HepG2 (cell line): ENCODE results near the gene TFCP2L1. TPM values are rescaled to one million over a fixed set of nuclear protein-coding genes. Genes with fewer than 3 reads are reported as not detected.

Experiments used
- ATAC-seq: fragments of 200-7000 bp; cut with Tn5 transposase; 3 replicates; pipeline ENCODE4 v1.9.1; 2020; ENCODE audit warnings: mild to moderate bottlenecking, moderate library complexity
- BruUV-seq: library from RNA; stranded (reverse); fragments of 400-500 nt; replicated peaks from 2 replicates; lab custom pipeline; 2021; lab: Mats Ljungman, UMichigan
- CTCF ChIA-PET: fragments of 300-600 bp; formaldehyde crosslinking; extraction: SDS; loops from one replicate; lab custom pipeline; 2021; ENCODE audit warnings: low total read pairs, inconsistent platforms, low intra/inter-chr PET ratio; lab: Yijun Ruan, JAX
- POLR2A ChIA-PET: fragments of 350-600 bp; sonication (Branson Sonifier 250); formaldehyde crosslinking; loops from one replicate; lab custom pipeline; 2020; ENCODE audit warnings: antibody characterized with exemption, inconsistent platforms; lab: Yijun Ruan, JAX
- DNase-seq: peaks from one replicate; pipeline ENCODE4 v3.0.0-alpha.2; 2015; ENCODE audit warnings: low spot score
- FAIRE-seq: peaks from 3 replicates; lab custom pipeline; 2011; peaks lifted over from hg19 to GRCh38; lab: Jason Lieb, UNC
- H2AFZ ChIP-seq: one replicate; pipeline ENCODE4 v1.6.1; 2011; ENCODE audit warnings: low read length, inconsistent platforms
- H3K27ac ChIP-seq: fragments of 300-600 bp; 3 replicates; pipeline ENCODE4 v1.8.0; 2011; ENCODE audit warnings: mixed run types, mild to moderate bottlenecking, mixed read lengths, low read length, inconsistent platforms; ENCODE audit not compliant: insufficient read depth; ENCODE audit errors: extremely low read length
- H3K27me3 ChIP-seq, 2 experiments: fragments of 200-600 bp in 1 of 2; 2 replicates in 1 of 2; 3 replicates in 1 of 2; pipeline versions ENCODE4 v1.6.0 to v1.8.0; 2011; ENCODE audit warnings: low read length in 2 of 2, mild to moderate bottlenecking in 2 of 2, moderate library complexity in 2 of 2, inconsistent platforms in 1 of 2; ENCODE audit not compliant: insufficient read depth in 2 of 2, control insufficient read depth in 1 of 2
- H3K36me3 ChIP-seq, 2 experiments: fragments of 200-600 bp in 1 of 2; replicated peaks in 1 of 2; 2 replicates in 1 of 2; 3 replicates in 1 of 2; pipeline versions ENCODE4 v1.5.1 to v1.8.0; 2011; ENCODE audit warnings: low read length in 2 of 2, inconsistent platforms in 1 of 2; ENCODE audit not compliant: insufficient read depth in 2 of 2, control insufficient read depth in 1 of 2
- H3K4me1 ChIP-seq: 2 replicates; pipeline ENCODE4 v1.5.1; 2012; ENCODE audit warnings: low read length, inconsistent platforms; ENCODE audit not compliant: insufficient read depth
- H3K4me2 ChIP-seq: 2 replicates; pipeline ENCODE4 v1.6.0; 2011; ENCODE audit warnings: low read depth, low read length, inconsistent platforms
- H3K4me3 ChIP-seq, 3 experiments: fragments of 200-600 bp in 1 of 3; sonication (generic), shearing (Covaris generic) in 1 of 3; replicated peaks in 1 of 3; 2 replicates each; pipeline ENCODE4 v1.5.1; 2011 to 2016; ENCODE audit warnings: low read length in 3 of 3, inconsistent platforms in 2 of 3, low read depth in 2 of 3, mild to moderate bottlenecking in 2 of 3, control low read depth in 1 of 3, mixed read lengths in 1 of 3; ENCODE audit not compliant: insufficient read depth in 1 of 3
- H3K79me2 ChIP-seq: one replicate; pipeline ENCODE4 v1.6.1; 2011; ENCODE audit warnings: low read length, inconsistent platforms; ENCODE audit not compliant: insufficient read depth
- H3K9ac ChIP-seq: 2 replicates; pipeline ENCODE4 v1.6.0; 2011; ENCODE audit warnings: mild to moderate bottlenecking, low read depth, low read length, inconsistent platforms; ENCODE audit not compliant: insufficient read depth
- H3K9me3 ChIP-seq: 2 replicates; pipeline ENCODE4 v1.5.1; 2012; ENCODE audit warnings: mild to moderate bottlenecking, low read length
- H4K20me1 ChIP-seq: 2 replicates; pipeline ENCODE4 v1.6.0; 2011; ENCODE audit warnings: inconsistent platforms, mild to moderate bottlenecking, low read length, moderate library complexity; ENCODE audit not compliant: insufficient read depth
- CC2D1A ChIP-seq: sonication (generic); formaldehyde crosslinking; IDR thresholded peaks from 2 replicates; pipeline ENCODE4 v1.8.1; 2023; ENCODE audit warnings: mild to moderate bottlenecking, missing genetic modification reagents
- ETV6 ChIP-seq: sonication (generic); formaldehyde crosslinking; conservative IDR thresholded peaks from 2 replicates; pipeline ENCODE4 v1.4.0; 2020; ENCODE audit warnings: missing genetic modification reagents
- HOXA9 ChIP-seq: sonication (generic); formaldehyde crosslinking; IDR thresholded peaks from 2 replicates; pipeline ENCODE4 v1.8.1; 2022; ENCODE audit warnings: missing genetic modification reagents, mild to moderate bottlenecking, moderate library complexity, borderline replicate concordance
- JDP2 ChIP-seq: sonication (generic); formaldehyde crosslinking; IDR thresholded peaks from 2 replicates; pipeline ENCODE4 v1.8.1; 2022; ENCODE audit warnings: missing genetic modification reagents, borderline replicate concordance
- KLF6 ChIP-seq: IDR thresholded peaks from 2 replicates; pipeline ENCODE4 v1.8.0; 2016; ENCODE audit warnings: missing biosample characterization, missing genetic modification reagents
- NRL ChIP-seq: sonication (generic); formaldehyde crosslinking; IDR thresholded peaks from 2 replicates; pipeline ENCODE4 v1.5.0; 2020; ENCODE audit warnings: missing genetic modification reagents, mild to moderate bottlenecking, moderate library complexity, borderline replicate concordance
- REXO4 ChIP-seq: sonication (generic); formaldehyde crosslinking; IDR thresholded peaks from 2 replicates; pipeline ENCODE4 v1.8.0; 2022; ENCODE audit warnings: missing genetic modification reagents, mild to moderate bottlenecking, borderline replicate concordance
- RFXAP ChIP-seq: sonication (generic); formaldehyde crosslinking; IDR thresholded peaks from 2 replicates; pipeline ENCODE4 v1.4.0; 2020; ENCODE audit warnings: missing genetic modification reagents, borderline replicate concordance
- TAF1 ChIP-seq: sonication (generic); formaldehyde crosslinking; IDR thresholded peaks from 2 replicates; pipeline ENCODE4 v1.4.0; 2020; ENCODE audit warnings: missing genetic modification reagents
- WIZ ChIP-seq: sonication (generic); formaldehyde crosslinking; IDR thresholded peaks from 2 replicates; pipeline ENCODE4 v1.5.1; 2020; ENCODE audit warnings: mild to moderate bottlenecking, missing genetic modification reagents
- ZNF34 ChIP-seq: sonication (generic); formaldehyde crosslinking; IDR thresholded peaks from 2 replicates; pipeline ENCODE4 v1.4.0; 2020; ENCODE audit warnings: mild to moderate bottlenecking, missing genetic modification reagents, borderline replicate concordance
- ZNF441 ChIP-seq: sonication (generic); formaldehyde crosslinking; IDR thresholded peaks from 2 replicates; pipeline ENCODE4 v1.7.0; 2021; ENCODE audit warnings: missing genetic modification reagents, borderline replicate concordance
- ZNF772 ChIP-seq: sonication (generic); formaldehyde crosslinking; IDR thresholded peaks from 2 replicates; pipeline ENCODE4 v1.5.0; 2020; ENCODE audit warnings: mild to moderate bottlenecking, missing genetic modification reagents
- WGBS: methylation state at CpG from one replicate; pipeline ENCODE4 v1.1.6; 2017; ENCODE audit warnings: low lambda C conversion rate; 5-methylcytosine and 5-hydroxymethylcytosine counted together
- in situ Hi-C: cut with HindIII; loops from 2 replicates; pipeline ENCODE4 v1.10.0; 2017; ENCODE audit warnings: low pct_unique_long_range_greater_than_20kb; ENCODE audit not compliant: extremely low pct_ligation_motif_present
- intact Hi-C: fragments of 100-400 bp; cut with micrococcal nuclease; formaldehyde crosslinking; loops from one replicate; pipeline ENCODE4 v1.10.0; 2022; ENCODE audit not compliant: unreplicated experiment
- polyA plus RNA-seq, 8 experiments: library from polyadenylated mRNA; depleted of rRNA in 3 of 8; stranded (reverse) in 7 of 8; unstranded in 1 of 8; fragments of >200 nt; fragmentation: Illumina TruSeq in 4 of 8; extraction: Trizol in 4 of 8; gene quantifications; 2 replicates each; pipeline versions ENCODE4 v1.2.1 to v1.2.3, GENCODE V29; 2011 to 2016; ENCODE audit warnings: low read depth in 4 of 8, missing spikeins in 1 of 8, mixed read lengths in 1 of 8; ENCODE audit not compliant: insufficient read depth in 1 of 8
- total RNA-seq, 5 experiments: library from RNA; depleted of rRNA; stranded (reverse); fragments of >200 nt; fragmentation: Illumina TruSeq; extraction: Trizol; gene quantifications; 2 replicates each; pipeline ENCODE4 v1.2.3, GENCODE V29; 2016; ENCODE audit warnings: low read depth in 1 of 5
- TF ChIP-seq, protein P1 (sequence below): sonication (generic); formaldehyde crosslinking; IDR thresholded peaks from 2 replicates; pipeline ENCODE4 v1.5.0; 2020; ENCODE audit warnings: mild to moderate bottlenecking, missing genetic modification reagents
- TF ChIP-seq, protein P2 (sequence below): sonication (generic); formaldehyde crosslinking; conservative IDR thresholded peaks from 2 replicates; pipeline ENCODE4 v1.5.0; 2020; ENCODE audit warnings: missing genetic modification reagents

TFCP2L1 gene
- total and polyA plus RNA-seq, 2 of the 13 experiments (the other 11 are each of a cell fraction or from before 2014, with no cell fraction given): under 0.01 TPM; not detected in 1

- ChIA-PET CTCF (no interaction called here), POLR2A (no interaction called here)
- no peaks in the 10 kb centered on the region for H3K36me3 ChIP-seq
- no peaks in the 10 kb centered on the region for H4K20me1 ChIP-seq
- no peaks in the 10 kb centered on the region for H3K9me3 ChIP-seq
- H3K27ac ChIP-seq: no peak overlapping the region
- H2AFZ ChIP-seq: no peak overlapping the region
- no peak overlapping the region for H3K4me3 ChIP-seq
- no peaks in the 10 kb centered on the region for H3K79me2 ChIP-seq
- BruUV-seq: no TSS peak
- no peak for ATAC-seq
- TF ChIP-seq RFXAP (CRISPR knock-in tag): no peak
- TF ChIP-seq, protein P1, sequence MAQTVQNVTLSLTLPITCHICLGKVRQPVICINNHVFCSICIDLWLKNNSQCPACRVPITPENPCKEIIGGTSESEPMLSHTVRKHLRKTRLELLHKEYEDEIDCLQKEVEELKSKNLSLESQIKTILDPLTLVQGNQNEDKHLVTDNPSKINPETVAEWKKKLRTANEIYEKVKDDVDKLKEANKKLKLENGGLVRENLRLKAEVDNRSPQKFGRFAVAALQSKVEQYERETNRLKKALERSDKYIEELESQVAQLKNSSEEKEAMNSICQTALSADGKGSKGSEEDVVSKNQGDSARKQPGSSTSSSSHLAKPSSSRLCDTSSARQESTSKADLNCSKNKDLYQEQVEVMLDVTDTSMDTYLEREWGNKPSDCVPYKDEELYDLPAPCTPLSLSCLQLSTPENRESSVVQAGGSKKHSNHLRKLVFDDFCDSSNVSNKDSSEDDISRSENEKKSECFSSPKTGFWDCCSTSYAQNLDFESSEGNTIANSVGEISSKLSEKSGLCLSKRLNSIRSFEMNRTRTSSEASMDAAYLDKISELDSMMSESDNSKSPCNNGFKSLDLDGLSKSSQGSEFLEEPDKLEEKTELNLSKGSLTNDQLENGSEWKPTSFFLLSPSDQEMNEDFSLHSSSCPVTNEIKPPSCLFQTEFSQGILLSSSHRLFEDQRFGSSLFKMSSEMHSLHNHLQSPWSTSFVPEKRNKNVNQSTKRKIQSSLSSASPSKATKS (CRISPR knock-in tag): no peak
- no peak for TF ChIP-seq ETV6 (CRISPR knock-in tag)
- no peak overlapping the region for H3K9ac ChIP-seq
- 11% methylated on average over 1 of the region's 1 CpG for WGBS
- H3K27me3 ChIP-seq: peaks cover 9 to 48% of the 10 kb centered on the region in 2 experiments; a peak in 4 of 5 replicates
- FAIRE-seq: no peak
- no peak for DNase-seq
- H3K4me1 ChIP-seq: no peaks in the 10 kb centered on the region
- in situ Hi-C loops (no loop called here), intact Hi-C loops (no loop called here)
- H3K4me2 ChIP-seq: no peak overlapping the region
These were observed 91.8 kb downstream of the TFCP2L1 start for GRCh38 chr2:121193185-121193584.

DNA sequence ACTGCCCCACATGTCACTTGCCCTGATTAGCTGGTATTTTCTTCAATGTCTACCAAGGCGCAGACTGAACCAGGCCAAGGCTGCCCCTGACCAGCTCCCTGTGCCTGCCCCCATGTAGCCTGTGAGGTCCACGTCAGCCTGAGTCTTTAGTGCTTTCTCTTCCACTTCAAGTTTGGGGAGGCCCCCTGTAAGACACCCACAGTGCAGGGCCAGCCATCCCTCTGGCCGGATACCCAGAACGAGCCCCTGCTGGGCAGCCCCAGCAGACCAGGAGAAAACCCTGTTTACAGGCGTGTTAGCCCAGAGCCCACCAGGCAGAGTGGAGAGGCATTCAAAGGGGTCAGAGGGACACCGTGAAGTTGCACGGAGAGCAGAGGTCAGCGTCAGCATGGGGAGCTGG lies 92.4 kb downstream of the TFCP2L1 start:
- no peak overlapping the region for H3K4me2 ChIP-seq
- BruUV-seq: no TSS peak
- 8% methylated on average over 8 of the region's 8 CpGs for WGBS
- no peak for ATAC-seq
- H3K9me3 ChIP-seq: no peaks in the 10 kb centered on the region
- H3K79me2 ChIP-seq: no peaks in the 10 kb centered on the region
- H3K4me1 ChIP-seq: no peaks in the 10 kb centered on the region
- H3K27ac ChIP-seq: no peak overlapping the region
- H3K4me3 ChIP-seq: no peak overlapping the region
- H2AFZ ChIP-seq: no peak overlapping the region
- POLR2A ChIA-PET: no interaction called here
- H3K36me3 ChIP-seq: no peaks in the 10 kb centered on the region
- in situ Hi-C loops: no loop called here
- FAIRE-seq: no peak
- CTCF ChIA-PET: no interaction called here
- H3K27me3 ChIP-seq: peaks cover 9 to 50% of the 10 kb centered on the region in 2 experiments; a peak in 4 of 5 replicates
- H3K9ac ChIP-seq: no peak overlapping the region
- H4K20me1 ChIP-seq: no peaks in the 10 kb centered on the region; the same call in 1 of the 2 replicates
- DNase-seq: no peak
- intact Hi-C loops: no loop called here
- TF ChIP-seq HOXA9 (CRISPR knock-in tag) (no peak), TAF1 (CRISPR knock-in tag) (no peak), JDP2 (CRISPR knock-in tag) (no peak), CC2D1A (CRISPR knock-in tag) (no peak), REXO4 (CRISPR knock-in tag) (no peak), ZNF772 (no peak), WIZ (CRISPR knock-in tag) (no peak), KLF6 (CRISPR knock-in tag) (no peak), ZNF441 (CRISPR knock-in tag) (no peak), NRL (CRISPR knock-in tag) (no peak), ZNF34 (CRISPR knock-in tag) (no peak)
- TF ChIP-seq, protein P2, sequence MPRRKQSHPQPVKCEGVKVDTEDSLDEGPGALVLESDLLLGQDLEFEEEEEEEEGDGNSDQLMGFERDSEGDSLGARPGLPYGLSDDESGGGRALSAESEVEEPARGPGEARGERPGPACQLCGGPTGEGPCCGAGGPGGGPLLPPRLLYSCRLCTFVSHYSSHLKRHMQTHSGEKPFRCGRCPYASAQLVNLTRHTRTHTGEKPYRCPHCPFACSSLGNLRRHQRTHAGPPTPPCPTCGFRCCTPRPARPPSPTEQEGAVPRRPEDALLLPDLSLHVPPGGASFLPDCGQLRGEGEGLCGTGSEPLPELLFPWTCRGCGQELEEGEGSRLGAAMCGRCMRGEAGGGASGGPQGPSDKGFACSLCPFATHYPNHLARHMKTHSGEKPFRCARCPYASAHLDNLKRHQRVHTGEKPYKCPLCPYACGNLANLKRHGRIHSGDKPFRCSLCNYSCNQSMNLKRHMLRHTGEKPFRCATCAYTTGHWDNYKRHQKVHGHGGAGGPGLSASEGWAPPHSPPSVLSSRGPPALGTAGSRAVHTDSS (CRISPR knock-in tag): no peak
